Endothelial cell of umbilical vein (primary cell): ENCODE measurements around the gene TEP1. TPM values are rescaled to one million over a fixed set of nuclear protein-coding genes. Genes with fewer than 3 reads are reported as not detected.

ENCODE experiments used
- BruUV-seq: library from RNA; stranded (reverse); fragments of 400-500 nt; replicated peaks from 2 replicates; lab custom pipeline; 2021; lab: Mats Ljungman, UMichigan
- CTCF ChIA-PET: fragments of 300-600, 350-600 bp; sonication (Branson Sonifier 250); formaldehyde crosslinking; loops from one replicate; lab custom pipeline; 2021; ENCODE audit warnings: antibody characterized with exemption, inconsistent platforms; lab: Charles Lee
- POLR2A ChIA-PET: fragments of 300-600, 350-600 bp; sonication (Branson Sonifier 250); formaldehyde crosslinking; loops from one replicate; lab custom pipeline; 2021; ENCODE audit warnings: antibody characterized with exemption, inconsistent platforms; lab: Charles Lee
- DNase-seq: peaks from one replicate; pipeline ENCODE4 v3.0.0-alpha.2; 2011; ENCODE audit warnings: low read depth, low spot score
- FAIRE-seq: peaks from 2 replicates; lab custom pipeline; 2011; peaks lifted over from hg19 to GRCh38; lab: Jason Lieb, UNC
- H2AFZ ChIP-seq: 2 replicates; pipeline ENCODE4 v1.6.0; 2012; ENCODE audit warnings: low read depth, low read length, control low read depth, inconsistent platforms
- H3K27ac ChIP-seq: 2 replicates; pipeline ENCODE4 v1.5.1; 2011; ENCODE audit warnings: low read depth, mild to moderate bottlenecking, control low read depth, low read length, moderate library complexity; ENCODE audit not compliant: insufficient read depth
- H3K27me3 ChIP-seq, 2 experiments: 2 replicates each; pipeline versions ENCODE4 v1.6.0 to v1.6.1; 2011; ENCODE audit warnings: low read length in 2 of 2, mixed read lengths in 1 of 2; ENCODE audit not compliant: control insufficient read depth in 2 of 2, insufficient read depth in 2 of 2
- H3K36me3 ChIP-seq, 2 experiments: 2 replicates in 1 of 2; 3 replicates in 1 of 2; pipeline ENCODE4 v1.5.1; 2011; ENCODE audit warnings: low read length in 2 of 2, mild to moderate bottlenecking in 1 of 2, moderate library complexity in 1 of 2; ENCODE audit not compliant: control insufficient read depth in 2 of 2, insufficient read depth in 2 of 2; ENCODE audit errors: extremely low read depth in 1 of 2
- H3K4me1 ChIP-seq: 3 replicates; pipeline ENCODE4 v1.5.1; 2011; ENCODE audit warnings: mild to moderate bottlenecking, low read length; ENCODE audit not compliant: control insufficient read depth, insufficient read depth; ENCODE audit errors: extremely low read depth
- H3K4me2 ChIP-seq: 2 replicates; pipeline ENCODE4 v1.6.1; 2011; ENCODE audit warnings: low read length, control low read depth, mixed read lengths; ENCODE audit not compliant: insufficient read depth
- H3K4me3 ChIP-seq, 3 experiments: fragments of 200-600 bp in 1 of 3; sonication (generic), shearing (Covaris generic) in 1 of 3; replicated peaks in 1 of 3; 2 replicates each; pipeline ENCODE4 v1.5.1; 2011 to 2016; ENCODE audit warnings: control low read depth in 3 of 3, low read length in 3 of 3, mild to moderate bottlenecking in 2 of 3, inconsistent platforms in 1 of 3, low read depth in 1 of 3, moderate library complexity in 1 of 3; ENCODE audit not compliant: insufficient read depth in 1 of 3
- H3K79me2 ChIP-seq: 2 replicates; pipeline ENCODE4 v1.6.0; 2012; ENCODE audit warnings: low read length, inconsistent platforms; ENCODE audit not compliant: control insufficient read depth, insufficient read depth
- H3K9ac ChIP-seq: replicated peaks from 2 replicates; pipeline ENCODE3; 2011; ENCODE audit warnings: low read length, control low read depth; ENCODE audit not compliant: insufficient read depth; ENCODE audit errors: extremely low read depth
- H3K9me1 ChIP-seq: replicated peaks from 3 replicates; pipeline ENCODE4 v1.6.0; 2011; ENCODE audit warnings: mild to moderate bottlenecking, low read length; ENCODE audit not compliant: control insufficient read depth, insufficient read depth; ENCODE audit errors: extremely low read depth
- H3K9me3 ChIP-seq: replicated peaks from 2 replicates; pipeline ENCODE4 v1.5.1; 2012; ENCODE audit warnings: low read length, inconsistent platforms; ENCODE audit not compliant: control insufficient read depth, insufficient read depth
- H4K20me1 ChIP-seq: replicated peaks from 2 replicates; pipeline ENCODE3; 2011; ENCODE audit warnings: mild to moderate bottlenecking, low read length; ENCODE audit not compliant: control insufficient read depth, insufficient read depth; ENCODE audit errors: extremely low read depth
- CTCF ChIP-seq, 2 donors: IDR thresholded peaks; 1 replicate in 1 of 2; 2 replicates in 1 of 2; pipeline ENCODE4 v1.5.1; 2011; ENCODE audit warnings: low read length in 2 of 2, mild to moderate bottlenecking in 2 of 2, moderate library complexity in 2 of 2, control low read depth in 1 of 2, inconsistent platforms in 1 of 2, low read depth in 1 of 2; ENCODE audit not compliant: insufficient read depth in 1 of 2; ENCODE audit errors: extremely low read depth in 1 of 2
- EZH2 ChIP-seq: IDR thresholded peaks from 2 replicates; pipeline ENCODE4 v1.6.1; 2012; ENCODE audit warnings: borderline replicate concordance, low read depth, mild to moderate bottlenecking, moderate library complexity, low read length, inconsistent platforms; ENCODE audit not compliant: severe bottlenecking
- FOS ChIP-seq: IDR thresholded peaks from 2 replicates; pipeline ENCODE4 v1.6.1; 2011; ENCODE audit warnings: mild to moderate bottlenecking, low read length, moderate library complexity, borderline replicate concordance; ENCODE audit not compliant: insufficient read depth
- GATA2 ChIP-seq: IDR thresholded peaks from 2 replicates; pipeline ENCODE4 v1.7.0; 2011; ENCODE audit warnings: low read depth, mild to moderate bottlenecking, moderate library complexity, mixed read lengths, low read length; ENCODE audit not compliant: insufficient read length, insufficient read depth
- JUN ChIP-seq: IDR thresholded peaks from 2 replicates; pipeline ENCODE4 v1.6.1; 2011; ENCODE audit warnings: borderline replicate concordance, low read depth; ENCODE audit not compliant: insufficient read length, insufficient read depth
- MAX ChIP-seq: IDR thresholded peaks from 2 replicates; pipeline ENCODE4 v1.6.1; 2011; ENCODE audit not compliant: insufficient read depth, insufficient read length
- MYC ChIP-seq: IDR thresholded peaks from one replicate; pipeline ENCODE4 v1.6.1; 2011; ENCODE audit warnings: mild to moderate bottlenecking, low read depth, low read length
- POLR2A ChIP-seq: IDR thresholded peaks from 2 replicates; pipeline ENCODE4 v1.6.1; 2012; ENCODE audit warnings: low read depth, mild to moderate bottlenecking, control low read depth, low read length
- POLR2AphosphoS5 ChIP-seq: IDR thresholded peaks from 2 replicates; pipeline ENCODE4 v1.6.1; 2012; ENCODE audit warnings: low read depth, mild to moderate bottlenecking, control low read depth, low read length, moderate library complexity; ENCODE audit not compliant: insufficient read depth
- dilution Hi-C: fragments of 300-500 bp; cut with MboI; formaldehyde crosslinking; loops from one replicate; pipeline ENCODE4 v1.15.0; 2019; ENCODE audit warnings: low sequenced_read_pairs; ENCODE audit not compliant: extremely low pct_ligation_motif_present
- intact Hi-C: fragments of 100-400 bp; cut with micrococcal nuclease; formaldehyde crosslinking; loops from one replicate; pipeline ENCODE4 v1.10.0; 2022
- polyA plus RNA-seq, 4 experiments: library from polyadenylated mRNA; depleted of rRNA in 3 of 4; stranded (reverse) in 3 of 4; unstranded in 1 of 4; fragments of >200 nt; gene quantifications; 2 replicates each; pipeline versions ENCODE4 v1.2.1 to v1.2.3, GENCODE V29; 2011 to 2012; ENCODE audit warnings: missing spikeins in 1 of 4
- total RNA-seq: library from RNA; stranded (reverse); gene quantifications from 2 replicates; pipeline ENCODE4 v1.2.3, GENCODE V29; 2021

TEP1 gene
- total and polyA plus RNA-seq, 2 donors (not counting 3 experiments of a cell fraction or from before 2014, with no cell fraction given): 19.6 to 44.6 TPM

GRCh38 chr14:20387576-20387975, 25.7 kb downstream of the TEP1 start:
- intact Hi-C loops: no loop called here
- no peaks in the 10 kb centered on the region for H3K4me1 ChIP-seq
- TF ChIP-seq CTCF (IDR thresholded peaks at IDR 0.05; ENCODE audit: extremely low read depth in 1 of 2, insufficient read depth in 1 of 2, low read depth in 1 of 2, low read length in 2 of 2): no peak
- TF ChIP-seq POLR2A: no peak
- no peak for TF ChIP-seq JUN
- no peak for TF ChIP-seq MAX
- TF ChIP-seq GATA2: no peak
- no peak for TF ChIP-seq MYC
- TF ChIP-seq EZH2: no peak
- no peak for TF ChIP-seq FOS
- no peak for TF ChIP-seq POLR2AphosphoS5
- H2AFZ ChIP-seq: no peak overlapping the region
- no peaks in the 10 kb centered on the region for H3K79me2 ChIP-seq
- H3K27me3 ChIP-seq: no peaks in the 10 kb centered on the region
- DNase-seq: no peak
- H3K27ac ChIP-seq: no peak overlapping the region
- dilution Hi-C loops: no loop called here
- H3K9me1 ChIP-seq: no peaks in the 10 kb centered on the region
- no peak overlapping the region for H3K9ac ChIP-seq
- FAIRE-seq: peak; percentile 21
- H3K36me3 ChIP-seq: peaks cover 30 to 66% of the 10 kb centered on the region in 2 experiments
- no peak overlapping the region for H3K4me2 ChIP-seq
- H3K4me3 ChIP-seq: no peak overlapping the region
- H3K9me3 ChIP-seq: no peaks in the 10 kb centered on the region
- CTCF ChIA-PET: interaction anchor here (0.8 to 1.8 kb wide), 2 partner anchors 28 to 220 kb away, joined by 3 to 5 read pairs; no protein-coding TSS in a partner anchor
- no TSS peak for BruUV-seq
- POLR2A ChIA-PET: no interaction called here
- H4K20me1 ChIP-seq: no peaks in the 10 kb centered on the region
